Measurements from ENCODE around the gene MYOD1.

DNA sequence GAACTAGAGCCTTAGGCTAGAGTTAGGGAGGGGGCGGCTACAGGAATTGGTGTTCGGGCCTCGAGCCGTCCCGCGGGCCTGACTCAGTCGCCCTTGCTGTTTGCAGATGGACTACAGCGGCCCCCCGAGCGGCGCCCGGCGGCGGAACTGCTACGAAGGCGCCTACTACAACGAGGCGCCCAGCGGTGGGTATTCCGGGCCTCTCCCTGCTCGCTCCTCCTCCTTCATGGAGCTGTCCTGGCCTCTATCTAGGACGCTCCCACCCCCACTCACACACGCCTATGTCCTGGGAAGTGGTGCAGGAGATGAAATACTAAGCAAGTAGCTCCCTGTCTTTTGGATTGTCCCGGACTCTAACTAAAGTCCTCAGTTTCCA, 1.4 kb downstream of the MYOD1 start:
- TF ChIP-seq CTCF (IDR thresholded peaks at IDR 0.05): no peak
- no peak for TF ChIP-seq POLR2AphosphoS5 (IDR thresholded peaks at IDR 0.05; ENCODE audit: low read depth, low read length)

Measured in Panc1 (cell line).